ENCODE data around the gene HECTD4.

Gene HECTD4

GRCh38 chr12:112321245-112321644 lies 61.0 kb downstream of the HECTD4 start:
- DNase-seq (ENCODE audit: low read depth) = no peak

- DNase-seq (ENCODE audit: low read depth) = no peak
These were observed 62.8 kb downstream of the HECTD4 start for GRCh38 chr12:112319395-112319794.

GRCh38 chr12:112317481-112317880 lies 64.8 kb downstream of the HECTD4 start:
- no peak for DNase-seq (ENCODE audit: low read depth)

DNA sequence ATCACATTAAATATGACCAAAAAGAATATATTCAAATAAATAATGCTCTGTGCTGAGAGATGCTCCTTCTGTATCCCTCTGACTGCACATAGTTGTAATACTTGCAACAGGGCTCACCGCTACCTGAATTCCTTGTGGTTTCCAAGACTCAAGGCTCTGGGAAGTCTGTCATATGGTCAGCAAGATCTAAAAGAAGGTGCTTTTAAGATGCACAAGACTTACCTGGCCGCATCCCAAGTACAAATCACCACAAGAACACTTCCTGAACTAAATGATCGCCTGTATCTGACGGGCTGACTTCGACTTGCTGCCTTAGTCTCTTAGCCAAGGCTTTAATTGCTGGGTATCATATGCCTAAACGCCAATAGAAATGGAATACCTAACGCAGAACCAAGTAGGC lies 67.2 kb downstream of the HECTD4 start:
- DNase-seq (ENCODE audit: low read depth) = no peak

- no peak for DNase-seq (ENCODE audit: low read depth)
These were observed 72.4 kb downstream of the HECTD4 start for GRCh38 chr12:112309797-112310196.

DNA sequence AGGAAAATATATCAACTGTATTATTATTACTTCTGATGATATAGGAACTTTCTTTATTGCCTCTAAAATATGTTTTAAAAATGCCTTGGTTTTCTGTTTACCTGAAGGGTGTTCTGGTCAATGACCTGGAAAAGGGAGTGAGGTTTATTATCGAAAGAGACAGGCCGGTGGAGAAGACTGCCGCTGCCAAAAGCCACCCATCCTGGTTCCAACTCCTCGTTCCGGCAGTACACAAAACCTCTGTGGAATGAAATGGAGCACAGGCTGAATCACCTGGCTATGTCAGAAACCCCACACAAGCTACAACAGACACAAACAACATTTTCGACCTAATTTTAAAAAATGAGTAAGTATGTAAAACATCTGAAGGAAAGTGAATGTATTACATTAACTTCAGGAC lies 73.6 kb downstream of the HECTD4 start:
- no peak for DNase-seq (ENCODE audit: low read depth)

- no peak for DNase-seq (ENCODE audit: low read depth)
These were observed 74.1 kb downstream of the HECTD4 start for GRCh38 chr12:112308161-112308560.

DNA sequence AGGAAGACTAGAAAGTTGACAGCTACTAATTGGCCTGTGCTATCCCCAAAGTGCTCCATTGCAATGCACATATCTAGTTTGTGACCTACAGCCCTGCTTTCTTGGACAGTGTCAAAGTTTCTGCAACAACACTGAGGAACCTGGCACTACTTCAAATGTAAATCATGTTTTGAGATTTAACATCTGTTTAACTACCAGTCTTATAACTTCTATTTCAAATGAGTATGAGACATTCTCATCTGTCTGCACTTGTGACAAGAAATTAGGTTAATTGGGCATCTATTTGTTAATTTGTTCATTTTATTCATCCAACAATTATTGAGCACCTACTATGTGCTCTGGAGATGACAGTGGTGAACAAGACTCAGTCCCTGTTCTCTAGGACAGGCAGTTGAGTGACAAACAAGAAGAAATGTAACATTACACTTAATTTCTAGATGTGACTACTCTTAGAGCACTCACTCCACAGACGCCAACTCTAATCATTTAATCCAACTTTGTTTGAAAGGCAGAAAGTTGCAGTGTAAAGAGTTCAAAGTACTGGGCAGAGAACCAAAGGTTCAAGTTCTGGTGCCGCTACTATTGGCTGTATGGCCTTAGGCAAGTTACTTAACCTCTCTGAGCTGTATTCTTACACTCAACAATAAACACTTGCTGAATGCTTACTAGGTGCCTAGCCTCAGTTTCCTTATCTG lies 74.8 kb downstream of the HECTD4 start:
- DNase-seq (ENCODE audit: low read depth) = no peak

DNA sequence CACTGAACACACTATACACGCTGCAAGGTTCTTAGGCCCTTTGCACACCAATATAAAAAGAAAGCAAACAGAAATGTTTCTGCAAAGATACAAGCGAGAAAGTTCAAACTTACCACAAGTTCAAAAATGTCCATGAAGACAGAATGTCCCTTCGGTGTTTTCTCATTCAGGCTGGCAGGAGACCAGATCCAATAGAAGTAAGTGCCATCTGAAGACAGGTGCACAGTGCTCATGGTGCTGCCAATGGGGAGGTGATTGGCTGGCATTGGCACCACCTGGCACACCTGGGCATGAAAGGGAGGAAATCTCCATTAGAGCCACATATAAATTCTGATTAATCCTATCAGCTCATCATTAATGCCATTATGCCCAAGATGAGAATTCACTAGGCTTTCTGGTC lies 76.3 kb downstream of the HECTD4 start:
- no peak for DNase-seq (ENCODE audit: low read depth)

DNA sequence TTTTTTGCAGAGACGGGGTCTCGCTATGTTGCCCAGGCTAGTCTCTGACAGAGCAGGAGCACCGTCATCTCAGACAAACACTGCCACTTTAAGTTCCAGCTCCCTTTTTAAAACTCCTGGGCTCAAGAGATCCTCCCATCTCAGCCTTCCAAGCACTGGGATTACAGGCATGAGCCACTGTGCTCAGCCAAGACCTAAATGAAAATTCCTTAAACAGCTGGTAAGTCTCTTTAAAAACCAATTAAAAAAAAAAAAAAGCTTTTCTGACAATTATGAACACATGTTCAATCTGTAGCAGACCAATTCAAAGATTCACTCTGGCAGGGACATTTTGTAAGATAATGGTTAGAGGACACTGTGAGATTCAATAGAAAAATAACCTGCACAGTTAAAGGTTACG lies 77.8 kb downstream of the HECTD4 start:
- no peak for DNase-seq (ENCODE audit: low read depth)

GRCh38 chr12:112303799-112304198 lies 78.4 kb downstream of the HECTD4 start:
- DNase-seq (ENCODE audit: low read depth) = no peak

GRCh38 chr12:112303004-112303403 lies 79.2 kb downstream of the HECTD4 start:
- DNase-seq (ENCODE audit: low read depth) = peak; percentile 85

- DNase-seq (ENCODE audit: low read depth) = no peak
These were observed 82.5 kb downstream of the HECTD4 start for GRCh38 chr12:112299704-112300103.

GRCh38 chr12:112297188-112297587 lies 85.0 kb downstream of the HECTD4 start:
- no peak for DNase-seq (ENCODE audit: low read depth)

DNA sequence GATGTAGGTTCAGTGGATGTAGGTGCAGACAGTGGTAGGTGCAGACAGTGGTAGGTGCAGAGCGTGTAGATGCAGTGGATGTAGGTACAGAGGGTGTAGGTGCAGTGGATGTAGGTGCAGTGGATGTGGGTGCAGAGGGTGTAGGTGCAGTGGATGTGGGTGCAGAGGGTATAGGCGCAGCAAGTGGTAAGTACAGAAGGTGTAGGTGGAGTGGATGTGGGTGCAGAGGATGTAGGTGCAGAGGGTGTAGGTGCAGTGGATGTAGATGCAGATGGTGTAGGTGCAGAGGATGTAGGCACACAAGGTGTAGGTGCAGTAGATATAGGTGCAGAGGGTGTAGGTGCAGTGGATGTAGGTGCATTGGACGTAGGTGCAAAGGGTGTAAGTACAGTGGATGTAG lies 86.0 kb downstream of the HECTD4 start:
- no peak for DNase-seq (ENCODE audit: low read depth)

GRCh38 chr12:112294793-112295192 lies 87.4 kb downstream of the HECTD4 start:
- DNase-seq (ENCODE audit: low read depth) = no peak

DNA sequence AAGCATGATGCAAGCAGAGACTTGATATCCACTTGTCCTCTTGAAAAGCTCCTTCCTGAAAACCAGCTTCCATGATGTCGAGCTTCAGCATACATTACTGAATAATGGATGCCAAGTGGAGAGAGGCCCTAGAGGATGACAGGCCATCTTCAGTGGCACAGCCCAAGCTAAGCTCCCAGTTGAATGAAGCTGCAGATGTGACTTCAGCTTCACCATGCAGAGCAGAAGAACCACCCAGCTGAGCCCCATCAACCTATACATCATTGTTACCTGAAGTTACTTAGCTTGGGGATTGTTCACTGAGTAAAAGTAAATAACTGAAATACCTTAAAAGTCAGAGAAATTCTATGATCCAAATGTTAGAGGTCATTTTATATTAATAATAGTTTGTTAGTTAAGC lies 93.6 kb downstream of the HECTD4 start:
- no peak for DNase-seq (ENCODE audit: low read depth)

DNA sequence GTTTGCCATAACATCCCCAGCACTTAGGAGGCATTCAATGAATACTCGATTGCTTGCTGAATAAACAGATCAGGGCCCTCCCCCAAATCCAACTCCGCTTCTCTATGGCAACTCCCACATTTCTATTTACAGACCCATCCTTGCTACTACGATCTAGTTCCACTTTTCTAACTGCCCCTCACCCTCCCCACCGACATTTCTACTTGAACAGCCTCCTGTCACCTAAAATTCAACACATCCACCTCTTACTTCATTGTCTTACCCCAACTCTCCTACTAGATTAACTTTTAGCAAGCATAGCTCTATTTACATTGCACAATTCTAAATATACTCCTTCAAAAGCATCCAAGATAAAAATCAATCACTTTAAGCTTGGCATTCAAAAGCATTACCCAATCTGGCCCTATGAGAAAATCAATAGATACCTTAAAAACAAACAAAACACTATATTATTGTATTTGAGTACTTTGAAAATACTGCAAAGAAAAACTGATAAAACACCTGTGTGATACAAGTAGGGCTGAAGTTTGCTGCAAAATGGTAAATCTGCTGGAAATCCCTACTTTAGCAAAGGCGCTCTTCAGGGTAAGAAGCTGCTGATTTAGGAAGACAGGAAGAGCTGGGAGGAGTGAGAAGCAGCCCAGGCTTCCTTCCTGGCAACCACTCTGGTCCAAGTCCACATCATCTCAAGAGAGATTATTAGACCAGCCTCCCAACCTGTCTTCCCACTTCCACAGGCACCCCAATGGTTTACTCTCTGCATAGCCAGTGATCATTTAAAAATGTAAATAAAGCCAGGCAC lies 96.4 kb downstream of the HECTD4 start:
- DNase-seq (ENCODE audit: low read depth) = no peak

DNA sequence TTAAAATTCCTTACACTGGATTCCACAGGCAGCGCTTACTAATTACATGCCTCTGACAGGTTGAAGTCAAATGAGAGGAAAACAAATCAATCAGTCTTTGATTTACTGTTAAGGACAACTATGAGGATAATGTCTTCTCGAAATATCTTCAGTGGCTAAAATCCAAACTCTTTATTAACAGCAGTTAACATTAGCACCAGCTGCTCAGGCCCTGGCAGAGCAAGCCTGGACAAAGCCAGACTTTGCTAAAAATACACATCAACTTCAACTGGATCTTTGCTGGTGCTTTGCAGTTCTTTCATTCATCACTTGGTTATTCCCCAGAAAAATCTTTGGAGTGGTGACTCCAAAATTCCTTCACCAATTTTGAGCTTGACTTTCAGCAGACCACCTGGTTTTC lies 98.7 kb downstream of the HECTD4 start:
- DNase-seq (ENCODE audit: low read depth) = no peak

DNA sequence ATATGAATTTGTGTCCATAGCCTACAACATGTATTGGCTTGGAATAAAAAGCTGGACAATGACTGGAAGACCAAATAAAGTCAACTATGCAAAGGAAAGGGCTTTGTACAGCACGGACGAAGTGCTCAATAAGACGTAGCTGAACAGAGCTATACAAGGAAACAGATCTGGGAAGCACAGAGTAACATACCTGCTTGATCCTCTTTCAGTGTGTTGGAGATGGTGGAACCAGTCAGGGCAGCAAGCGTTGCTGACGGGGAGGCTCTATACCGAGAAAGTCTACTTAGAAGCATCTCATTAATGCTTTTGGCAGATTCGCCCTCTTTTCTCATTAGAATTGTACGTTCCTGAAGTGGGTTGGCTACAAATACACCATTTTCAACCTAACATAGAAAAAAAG lies 99.3 kb downstream of the HECTD4 start:
- no peak for DNase-seq (ENCODE audit: low read depth)

GRCh38 chr12:112275836-112276235 lies 106.4 kb downstream of the HECTD4 start:
- DNase-seq (ENCODE audit: low read depth) = no peak

GRCh38 chr12:112275207-112275606 lies 107.0 kb downstream of the HECTD4 start:
- no peak for DNase-seq (ENCODE audit: low read depth)

DNA sequence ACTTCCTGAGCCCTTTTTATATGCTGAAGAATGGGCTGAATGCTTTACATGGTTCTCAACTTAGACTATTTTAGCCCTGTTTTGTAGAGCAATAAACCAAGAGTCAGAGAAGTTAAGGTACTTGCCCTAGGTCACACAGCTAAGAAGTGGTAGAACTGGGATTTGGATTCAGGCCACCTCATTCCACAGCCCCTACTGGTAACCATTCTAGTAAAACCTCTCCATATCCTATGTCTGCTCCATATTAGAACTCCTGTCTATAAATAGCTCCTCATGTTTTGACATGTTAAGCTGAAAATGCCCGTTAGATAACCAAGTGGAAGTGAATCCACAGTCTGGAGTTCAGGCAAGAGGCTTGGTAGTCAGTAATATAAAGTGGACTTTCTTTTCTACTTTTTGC lies 111.6 kb downstream of the HECTD4 start:
- no peak for DNase-seq (ENCODE audit: low read depth)

DNA sequence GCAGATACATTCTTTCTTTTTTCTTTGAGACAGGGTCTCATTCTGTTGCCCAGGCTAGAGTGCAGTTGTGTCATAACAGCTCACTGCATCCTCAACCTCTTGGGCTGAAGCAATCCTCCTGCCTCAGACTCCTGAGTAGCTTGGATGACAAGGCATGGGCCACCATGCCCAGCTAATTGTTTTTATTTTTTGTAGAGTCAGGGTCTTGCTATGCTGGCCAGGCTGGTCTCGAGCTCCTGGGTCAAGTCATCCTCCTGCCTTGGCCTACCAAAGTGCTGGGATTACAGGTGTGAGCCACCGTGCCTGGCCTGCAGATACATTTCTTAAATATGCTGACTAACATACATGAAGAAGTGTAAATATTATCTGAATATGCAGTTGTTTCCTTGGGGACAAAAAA lies 115.8 kb downstream of the HECTD4 start:
- no peak for DNase-seq (ENCODE audit: low read depth)
